ENCODE data around the gene SLC9A4.

- TF ChIP-seq YBX1 (IDR thresholded peaks at IDR 0.05) (no peak), GABPA (tag; conservative IDR thresholded peaks at IDR 0.05; ENCODE audit: low read depth) (no peak), CTCF (IDR thresholded peaks at IDR 0.05 in 2 of 3, conservative IDR thresholded peaks at IDR 0.05 in 1 of 3; ENCODE audit: insufficient read depth in 2 of 3, low read depth in 1 of 3, low read length in 3 of 3) (no peak), NFIC (IDR thresholded peaks at IDR 0.05) (no peak), ARNT (IDR thresholded peaks at IDR 0.05) (no peak)
Observed at GRCh38 chr2:102581911-102582310, 108.9 kb downstream of the SLC9A4 start.

Measured in K562 (cell line).